GDM1 (cell line): ENCODE measurements around the gene KRT35.

Source experiments
- DNase-seq: peaks from one replicate; lab custom pipeline; 2025; lab: John Stamatoyannopoulos, UW

The KRT35 gene

GRCh38 chr17:41481036-41481435 is at the start of gene KRT35:
Gene KRT35 (minus strand): TSS chr17:41481151. CDS start chr17:41481097, 54 bp downstream.
- DNase-seq: no peak

DNA sequence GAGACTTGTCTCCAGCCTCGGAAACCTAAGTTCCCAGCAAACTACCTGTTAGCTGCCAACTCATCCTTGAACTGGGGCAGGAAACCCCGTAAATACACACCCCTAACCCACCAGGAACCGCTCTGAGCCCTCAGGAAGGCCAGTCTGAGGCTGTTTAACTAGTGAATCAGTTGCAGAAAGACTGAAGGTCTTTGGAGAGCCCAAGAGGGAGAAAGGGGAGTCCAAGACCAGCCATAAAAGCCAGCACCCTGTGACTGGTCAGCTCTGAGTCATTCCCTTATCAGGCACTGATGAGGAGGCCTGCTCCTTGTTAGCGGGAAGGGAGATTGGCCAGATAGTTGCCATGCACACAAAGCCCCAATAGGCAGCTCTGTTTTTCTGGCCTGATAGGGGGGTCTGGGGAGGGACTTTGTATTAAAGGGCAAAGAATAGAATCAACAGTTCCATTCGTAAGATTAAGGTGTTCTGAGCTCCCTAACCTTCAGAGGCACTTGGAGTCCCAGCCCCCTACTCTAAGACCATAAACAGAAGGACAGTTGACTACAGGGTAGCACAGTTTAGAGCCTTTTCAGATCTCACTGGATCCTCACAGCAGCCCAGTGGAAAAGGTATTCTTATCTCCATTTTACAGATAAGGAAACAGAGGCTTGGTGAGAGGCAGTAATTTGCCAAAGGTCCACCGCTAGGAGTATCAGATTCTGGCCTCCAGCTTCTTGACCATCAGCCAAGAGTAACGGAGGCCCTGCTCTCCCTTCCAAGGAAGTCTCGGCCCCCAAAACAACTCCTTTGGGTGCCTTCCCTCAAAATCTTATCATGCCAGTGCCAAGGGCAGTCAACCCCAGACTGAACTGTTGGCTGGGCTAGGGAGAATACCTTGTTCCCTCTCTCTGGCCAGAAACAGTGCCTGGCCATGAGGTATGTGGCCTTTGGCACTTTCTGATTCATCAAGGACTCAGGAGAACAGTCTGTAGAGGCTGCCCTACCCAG is 49.4 kb upstream of the KRT35 start:
- DNase-seq: no peak

DNA sequence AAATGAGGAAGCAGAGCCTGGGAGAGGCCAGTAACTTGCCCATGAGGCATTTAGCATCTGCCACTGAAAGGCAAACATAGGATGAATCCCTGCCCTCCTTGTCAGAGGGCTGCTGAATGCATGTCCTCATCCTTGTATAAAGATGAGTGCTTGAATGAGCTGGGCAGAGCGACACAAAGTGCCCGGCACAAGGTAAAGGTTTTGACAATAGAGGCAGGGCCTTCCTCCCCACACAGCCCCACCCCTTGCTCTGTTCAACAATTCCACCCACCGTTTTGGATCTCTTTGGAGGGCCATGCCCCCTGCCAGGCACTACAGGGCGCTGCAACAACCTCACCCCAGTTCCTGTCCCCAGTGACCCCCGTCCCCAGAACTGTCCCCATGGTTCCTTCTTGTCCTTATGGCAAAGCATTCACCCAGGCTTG is 48.6 kb upstream of the KRT35 start:
- DNase-seq: no peak

GRCh38 chr17:41528959-41529353 is 48.0 kb upstream of the KRT35 start:
- DNase-seq: no peak

GRCh38 chr17:41527063-41528023 is 46.4 kb upstream of the KRT35 start:
- DNase-seq: no peak

GRCh38 chr17:41524261-41524660 is 43.3 kb upstream of the KRT35 start:
- DNase-seq: no peak

DNA sequence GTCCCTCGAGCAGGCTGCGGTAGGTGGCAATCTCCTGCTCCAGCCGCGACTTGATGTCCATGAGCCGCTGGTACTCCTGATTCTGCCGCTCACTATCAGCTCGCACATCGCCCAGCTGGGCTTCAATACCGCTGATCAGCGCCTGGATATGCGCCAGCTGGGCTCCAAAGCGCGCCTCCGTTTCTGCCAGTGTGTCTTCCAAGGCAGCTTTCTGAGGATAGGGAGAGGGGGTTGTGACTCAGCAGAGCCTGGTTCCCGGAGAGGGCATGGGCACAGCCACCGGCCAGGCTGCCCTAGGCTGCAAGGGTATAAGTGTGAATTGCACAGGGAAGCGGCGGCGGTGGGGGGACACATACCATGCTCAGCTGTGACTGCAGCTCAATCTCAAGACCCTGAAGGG is 42.8 kb upstream of the KRT35 start:
- DNase-seq: no peak

DNA sequence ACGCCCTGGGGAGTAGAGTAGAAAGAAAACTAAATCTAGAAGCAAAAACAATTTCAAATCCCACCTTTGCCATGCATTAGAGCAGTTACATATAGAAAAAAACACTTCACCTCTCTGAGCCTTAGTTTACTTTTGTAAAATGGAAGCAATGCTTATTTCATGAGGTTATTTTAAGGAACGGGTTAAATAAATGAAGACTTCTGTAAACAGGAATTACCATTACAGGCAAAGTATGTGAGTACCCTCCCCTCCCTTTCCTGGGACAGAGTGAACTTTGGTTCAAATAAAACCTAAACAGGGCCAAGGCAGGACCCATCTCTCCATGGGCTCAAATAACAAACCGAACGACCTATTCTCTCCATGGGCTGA is 42.3 kb upstream of the KRT35 start:
- no peak for DNase-seq

DNA sequence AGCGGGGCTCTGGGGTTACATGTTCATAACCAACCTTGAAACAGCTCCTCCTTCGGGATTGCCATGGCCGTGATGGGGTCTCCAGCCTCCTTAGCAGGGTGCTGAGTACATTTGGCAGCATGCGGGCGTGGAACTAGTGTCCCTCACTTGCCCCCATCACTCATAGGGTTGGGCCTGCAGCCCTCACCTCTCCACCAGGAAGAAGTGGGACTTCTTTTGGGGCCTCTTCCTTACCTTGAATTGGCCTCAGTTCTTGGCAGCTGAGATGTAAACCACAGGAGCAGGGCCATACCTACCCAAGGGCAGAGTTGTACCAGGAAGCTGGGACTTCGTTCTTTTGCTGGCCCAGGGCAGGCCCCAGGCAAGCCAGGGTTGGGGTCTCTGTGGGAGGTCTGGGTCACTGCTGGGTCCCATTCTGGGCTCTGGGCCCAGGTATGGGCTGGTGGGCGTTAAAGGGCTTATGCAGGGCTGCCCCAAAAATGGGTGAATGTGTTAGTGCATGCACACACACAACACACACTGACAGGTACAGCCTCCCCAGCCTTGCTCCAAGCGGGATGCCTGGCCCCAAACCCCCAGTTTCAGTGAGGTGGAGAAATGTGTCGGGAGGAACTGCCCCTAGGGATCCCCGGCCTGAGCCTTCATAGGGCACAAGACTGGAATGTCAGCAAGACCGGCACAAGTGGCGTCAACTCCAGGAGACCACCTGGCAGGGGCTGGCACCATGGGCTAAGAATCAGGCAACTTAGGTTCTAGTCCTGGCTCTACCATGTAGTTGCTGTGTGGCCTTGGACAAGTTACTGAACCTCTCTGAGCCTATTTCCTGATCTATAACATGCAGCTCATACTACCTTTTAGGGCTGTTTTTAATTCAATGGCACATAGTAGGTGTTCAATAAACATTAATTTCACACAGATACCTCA is 41.6 kb upstream of the KRT35 start:
- DNase-seq: no peak

DNA sequence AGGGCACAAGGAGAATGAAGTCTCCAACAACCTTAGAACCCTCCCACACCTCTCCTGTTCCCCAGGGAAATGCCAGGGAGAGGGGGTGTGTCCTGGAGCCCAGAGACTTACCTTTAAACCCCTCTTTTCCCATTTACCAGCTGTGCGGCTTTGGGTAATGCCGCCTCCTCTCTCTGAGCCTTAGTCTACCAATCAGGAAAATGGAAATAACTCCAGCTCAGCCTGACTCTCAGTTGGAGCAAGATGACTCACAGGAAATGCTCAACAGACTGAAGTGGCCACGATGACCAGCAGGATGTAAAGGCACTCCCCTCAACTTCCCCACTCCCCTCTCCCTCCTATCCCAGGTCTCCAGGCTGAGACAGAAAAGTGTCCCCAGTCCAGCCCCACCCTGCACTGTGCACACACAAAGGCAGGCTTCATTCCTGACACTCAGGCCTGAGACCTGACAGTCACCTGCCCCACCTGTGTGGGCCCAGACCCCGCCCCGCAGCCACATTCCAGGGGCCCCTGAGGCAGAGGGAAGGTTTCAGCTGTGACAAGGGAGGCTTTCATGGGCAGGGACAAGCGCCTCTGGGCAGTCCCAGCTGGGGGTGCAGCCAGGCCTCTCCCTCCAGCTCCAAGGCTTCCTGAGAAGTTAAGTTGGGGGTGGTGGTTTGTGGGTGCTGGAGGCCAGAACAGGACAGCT is 40.8 kb upstream of the KRT35 start:
- DNase-seq: no peak

DNA sequence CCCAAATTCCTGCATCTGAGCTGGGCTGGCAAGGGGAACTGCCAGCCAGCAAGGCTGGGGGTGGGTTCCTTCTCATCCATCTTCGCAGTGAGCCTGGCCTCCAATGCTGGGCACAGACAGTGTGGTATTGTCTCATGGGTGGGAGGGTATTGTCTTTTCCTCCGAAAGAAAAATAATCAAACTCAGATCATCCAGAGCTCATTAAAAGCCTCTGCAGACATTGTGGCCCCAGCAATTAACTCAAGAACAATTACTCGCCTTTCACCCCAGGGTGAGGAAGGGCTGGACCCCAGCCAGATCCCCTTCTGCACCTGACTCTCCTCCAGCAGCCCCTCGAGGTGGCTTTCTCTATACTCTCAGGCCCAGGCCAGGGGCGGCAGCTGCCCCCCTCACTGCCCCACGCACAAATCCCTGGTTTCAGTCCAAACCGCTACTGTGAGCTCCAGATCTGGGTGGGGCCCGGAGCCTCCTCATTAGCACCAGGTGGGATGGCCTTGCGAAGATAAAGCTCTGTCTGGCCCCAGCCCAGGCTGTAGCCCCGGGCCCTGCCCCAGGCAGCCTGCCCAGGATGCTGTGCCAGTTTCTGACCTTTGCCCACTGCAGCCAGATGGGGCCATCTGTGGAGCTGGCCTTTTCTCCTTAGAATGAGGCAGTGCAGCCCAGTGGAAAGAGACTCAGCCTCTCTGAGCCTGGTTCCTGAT is 40.0 kb upstream of the KRT35 start:
- no peak for DNase-seq

DNA sequence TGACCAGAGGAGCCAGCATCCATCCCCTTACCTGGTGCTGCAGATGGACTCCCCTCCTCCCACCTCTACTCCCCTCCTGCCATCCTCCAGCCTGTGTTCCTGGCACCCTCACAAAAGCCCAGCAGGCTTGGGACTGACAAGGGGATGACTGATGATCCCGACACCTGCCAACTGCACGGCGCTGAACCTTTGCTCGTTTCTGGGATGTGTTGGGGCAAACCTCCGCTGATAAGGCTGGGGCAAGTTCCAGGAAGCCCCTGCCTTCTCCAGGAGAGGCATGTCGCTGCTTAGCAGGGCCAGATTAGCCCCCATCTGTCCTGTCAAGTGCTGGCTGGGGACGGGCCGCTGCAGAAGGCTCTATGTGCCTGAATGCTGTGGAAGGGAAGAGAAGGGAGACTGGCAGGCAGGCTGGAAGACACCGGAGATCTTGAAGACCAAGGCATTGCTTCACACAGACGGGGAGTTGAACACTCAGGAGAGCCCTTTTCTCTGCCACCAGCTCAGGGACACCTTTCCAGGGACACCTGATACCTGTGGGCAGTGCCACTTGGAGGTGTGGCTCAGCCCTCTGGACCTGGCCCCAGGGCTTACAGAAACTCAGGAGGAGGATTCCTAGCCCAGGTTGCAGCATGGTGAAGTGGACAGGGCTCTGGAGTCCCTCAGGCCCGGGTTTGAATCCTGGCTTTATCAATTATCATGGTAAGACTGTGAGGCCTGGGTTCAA is 38.7 kb upstream of the KRT35 start:
- DNase-seq: no peak

DNA sequence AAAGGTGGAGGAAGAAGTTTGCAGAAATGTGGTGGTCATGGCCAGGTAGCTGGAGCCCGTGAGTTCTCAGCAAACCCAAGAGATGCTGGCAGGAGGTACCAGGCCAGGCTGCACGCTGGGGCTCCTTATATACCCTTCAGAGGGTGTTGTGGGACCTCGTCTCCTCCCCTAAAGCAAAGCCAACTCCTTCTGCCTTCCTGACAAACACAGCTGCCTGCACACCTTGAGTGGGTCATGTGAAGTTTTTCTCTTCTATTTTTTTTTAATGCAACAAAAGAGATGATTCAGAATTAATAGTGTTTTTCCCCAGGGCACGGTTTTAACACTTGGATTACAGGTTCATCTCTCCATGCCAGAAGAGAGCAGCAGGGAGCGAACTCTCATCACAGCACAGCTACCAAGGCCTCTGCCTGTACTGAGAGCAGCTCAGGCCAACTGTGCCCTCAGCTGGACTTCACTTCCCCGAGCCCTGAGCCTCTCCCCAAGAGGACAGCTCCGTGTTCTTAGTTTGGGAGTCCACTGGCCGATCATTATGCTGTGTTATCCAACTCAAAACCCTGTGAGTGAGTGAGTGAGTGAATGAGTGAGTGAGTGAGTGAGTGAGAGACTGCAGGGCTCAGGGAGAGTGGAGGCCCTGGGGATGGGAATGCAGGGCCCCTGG is 38.0 kb upstream of the KRT35 start, which contains the start of gene KRT15:
Gene KRT15, minus strand, starts transcription at position 102 of the 661 bp plus-strand sequence. Its CDS starts 63 bp downstream, at position 39.
- DNase-seq: no peak

DNA sequence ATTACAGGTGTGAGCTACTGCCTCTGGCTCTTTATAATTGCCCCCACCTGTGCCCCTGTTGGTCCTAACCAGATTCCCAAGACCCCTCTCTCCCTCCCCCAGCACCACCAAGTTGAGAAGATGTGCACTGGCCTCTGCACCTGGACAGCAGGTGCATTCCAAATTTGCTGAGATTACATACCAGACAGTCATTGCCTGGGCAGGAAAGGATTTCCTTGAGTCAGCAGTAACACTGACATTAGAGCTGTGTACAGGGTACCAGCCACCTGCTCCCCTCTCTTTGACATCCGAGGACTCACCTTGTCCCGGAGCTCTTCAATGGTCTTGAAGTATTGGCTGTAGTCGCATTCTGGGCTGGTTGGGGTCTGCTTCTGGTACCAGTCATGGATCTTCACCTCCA is 37.1 kb upstream of the KRT35 start:
- no peak for DNase-seq

GRCh38 chr17:41516830-41517283 is 35.9 kb upstream of the KRT35 start:
- no peak for DNase-seq

GRCh38 chr17:41516147-41516829 is 35.3 kb upstream of the KRT35 start:
- DNase-seq: no peak

DNA sequence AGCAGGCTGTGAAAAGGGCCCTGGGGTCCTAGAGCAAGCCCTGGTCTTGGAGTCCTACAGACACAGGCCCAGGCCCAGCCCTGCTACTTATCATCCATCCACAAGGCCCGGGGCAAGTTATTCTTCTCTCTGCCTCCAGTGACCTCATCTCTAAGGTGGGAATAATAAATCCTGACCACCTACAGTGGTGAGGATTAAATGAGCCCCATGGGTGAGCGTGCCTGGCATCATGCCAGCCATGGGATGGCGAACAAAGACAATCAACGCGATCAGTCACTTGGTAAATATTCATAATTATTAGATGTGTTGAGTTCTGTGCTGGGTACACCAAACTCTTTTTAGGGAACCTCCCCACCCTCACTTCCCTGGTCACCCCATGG is 32.2 kb upstream of the KRT35 start:
- DNase-seq: no peak

DNA sequence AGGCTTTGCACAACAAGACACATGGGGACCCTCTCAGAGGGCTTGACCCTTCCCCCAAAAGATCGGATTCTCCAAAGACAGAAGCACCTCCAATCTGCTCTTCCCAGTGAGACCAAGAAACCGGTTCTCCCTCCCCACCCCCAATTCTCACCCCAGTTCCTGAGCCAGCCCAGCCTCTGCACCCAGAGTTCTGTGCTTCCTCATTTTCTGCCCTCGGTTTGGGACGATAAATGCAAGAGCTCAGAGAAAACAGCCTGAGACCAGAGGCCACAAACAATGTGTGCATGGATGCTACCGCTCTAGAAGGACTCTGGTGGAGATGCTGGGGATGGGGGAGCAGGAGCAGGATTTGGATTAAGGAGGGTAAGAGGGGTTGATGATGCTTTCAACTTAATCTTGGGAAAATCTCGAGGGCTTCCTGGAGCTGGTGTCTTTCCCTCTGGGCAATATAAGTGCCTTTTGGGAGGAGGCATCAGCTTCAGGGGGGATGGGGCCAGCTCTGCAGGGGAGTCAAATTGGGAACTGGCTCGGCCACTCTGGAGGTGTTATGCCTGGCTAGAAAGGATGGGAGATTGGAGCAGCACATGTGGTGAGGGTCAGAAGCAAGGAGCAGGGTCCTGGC is 31.7 kb upstream of the KRT35 start:
- peak; percentile 47 for DNase-seq
